Tibial nerve (tissue), 4 donors: ENCODE data around the gene HNRNPAB. TPM values are rescaled to one million over a fixed set of nuclear protein-coding genes. Genes with fewer than 3 reads are reported as not detected.

Experiments used
- DNase-seq, 2 donors: peaks; one replicate each; pipeline ENCODE4 v3.0.0-alpha.2; 2019; ENCODE audit warnings: low spot score in 2 of 2
- H3K27ac ChIP-seq, 4 donors: fragments of 200-600 bp; sonication (generic) in 3 of 4; one replicate each; pipeline ENCODE4 v1.5.1; 2017 to 2019; ENCODE audit warnings: mild to moderate bottlenecking in 1 of 4
- H3K27me3 ChIP-seq, 2 donors: fragments of 200-600 bp; sonication (generic) in 1 of 2; one replicate each; pipeline versions ENCODE4 v1.5.1 to v1.6.0; 2017 to 2019
- H3K36me3 ChIP-seq, 3 donors: fragments of 200-600 bp; sonication (generic); one replicate each; pipeline ENCODE4 v1.5.1; 2018 to 2019
- H3K4me1 ChIP-seq, 4 donors: fragments of 200-600 bp; sonication (generic) in 3 of 4; one replicate each; pipeline ENCODE4 v1.5.1; 2017 to 2019
- H3K4me3 ChIP-seq, 4 donors: fragments of 200-600 bp; sonication (generic) in 3 of 4; one replicate each; pipeline ENCODE4 v1.5.1; 2017 to 2019; ENCODE audit warnings: mild to moderate bottlenecking in 1 of 4, moderate library complexity in 1 of 4
- H3K9me3 ChIP-seq, 4 donors: fragments of 200-600 bp; sonication (generic) in 3 of 4; one replicate each; pipeline ENCODE4 v1.5.1; 2017 to 2019
- EP300 ChIP-seq, 2 donors: sonication (generic); formaldehyde crosslinking; IDR thresholded peaks; one replicate each; pipeline ENCODE4 v1.6.1; 2017; ENCODE audit warnings: antibody characterized with exemption in 2 of 2, mild to moderate bottlenecking in 1 of 2
- POLR2A ChIP-seq, 2 donors: fragments of 450-650 bp; IDR thresholded peaks; one replicate each; pipeline ENCODE4 v1.6.1; 2017; ENCODE audit warnings: antibody characterized with exemption in 2 of 2, mild to moderate bottlenecking in 2 of 2, moderate library complexity in 2 of 2
- WGBS, 2 donors: methylation state at CpG; one replicate each; pipeline ENCODE4 v1.1.5; 2018; 5-methylcytosine and 5-hydroxymethylcytosine counted together
- total RNA-seq, 4 donors: library from RNA; depleted of rRNA; stranded (reverse); fragments of >200 nt; gene quantifications; one replicate each; pipeline ENCODE4 v1.1.0, GENCODE V29; 2016
- TF ChIP-seq, protein P1 (sequence below), 5 experiments: fragments of 200-600 bp in 3 of 5; fragments of 450-650 bp in 2 of 5; sonication (generic) in 3 of 5; IDR thresholded peaks; one replicate each; pipeline ENCODE4 v1.5.1; 2016 to 2019; ENCODE audit warnings: antibody characterized with exemption in 5 of 5, mild to moderate bottlenecking in 3 of 5, moderate library complexity in 2 of 5

Gene HNRNPAB
- total RNA-seq, 4 donors from 2014 or later: 92.0 to 135 (median 122) TPM

DNA sequence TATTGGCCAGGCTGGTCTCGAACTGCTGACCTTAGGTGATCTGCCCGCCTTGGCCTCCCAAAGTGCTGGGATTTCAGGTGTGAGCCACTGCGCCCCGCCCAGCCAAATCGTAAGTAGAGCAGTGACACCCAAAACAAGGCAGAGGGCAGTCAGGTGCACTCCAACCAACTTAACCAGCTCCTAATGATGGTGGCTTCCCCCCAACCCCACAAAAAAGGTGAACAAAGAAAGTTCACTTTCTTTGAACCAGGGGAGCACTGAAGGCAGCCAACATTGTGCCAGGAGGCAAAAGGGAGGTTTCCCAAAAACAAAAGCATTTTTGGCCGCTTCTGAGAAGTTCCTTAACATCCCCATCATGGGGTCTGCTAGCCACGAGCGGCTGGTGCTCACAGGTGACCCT, 26.8 kb upstream of the HNRNPAB start:
- Histone ChIP-seq H3K36me3 (no peaks in the 10 kb centered on the region), H3K4me1 (no peaks in the 10 kb centered on the region), H3K27ac (no peak overlapping the region), H3K9me3 (peaks cover 0 to 4% (median 0%) of the 10 kb centered on the region in 4 donors), H3K4me3 (no peak overlapping the region), H3K27me3 (peaks cover 0 to 9% of the 10 kb centered on the region in 2 donors)
- 70 to 81% methylated on average over 8 of the region's 8 CpGs for WGBS, 2 donors
- no peak for DNase-seq
- TF ChIP-seq, protein P1, sequence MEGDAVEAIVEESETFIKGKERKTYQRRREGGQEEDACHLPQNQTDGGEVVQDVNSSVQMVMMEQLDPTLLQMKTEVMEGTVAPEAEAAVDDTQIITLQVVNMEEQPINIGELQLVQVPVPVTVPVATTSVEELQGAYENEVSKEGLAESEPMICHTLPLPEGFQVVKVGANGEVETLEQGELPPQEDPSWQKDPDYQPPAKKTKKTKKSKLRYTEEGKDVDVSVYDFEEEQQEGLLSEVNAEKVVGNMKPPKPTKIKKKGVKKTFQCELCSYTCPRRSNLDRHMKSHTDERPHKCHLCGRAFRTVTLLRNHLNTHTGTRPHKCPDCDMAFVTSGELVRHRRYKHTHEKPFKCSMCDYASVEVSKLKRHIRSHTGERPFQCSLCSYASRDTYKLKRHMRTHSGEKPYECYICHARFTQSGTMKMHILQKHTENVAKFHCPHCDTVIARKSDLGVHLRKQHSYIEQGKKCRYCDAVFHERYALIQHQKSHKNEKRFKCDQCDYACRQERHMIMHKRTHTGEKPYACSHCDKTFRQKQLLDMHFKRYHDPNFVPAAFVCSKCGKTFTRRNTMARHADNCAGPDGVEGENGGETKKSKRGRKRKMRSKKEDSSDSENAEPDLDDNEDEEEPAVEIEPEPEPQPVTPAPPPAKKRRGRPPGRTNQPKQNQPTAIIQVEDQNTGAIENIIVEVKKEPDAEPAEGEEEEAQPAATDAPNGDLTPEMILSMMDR (IDR thresholded peaks at IDR 0.05): no peak

DNA sequence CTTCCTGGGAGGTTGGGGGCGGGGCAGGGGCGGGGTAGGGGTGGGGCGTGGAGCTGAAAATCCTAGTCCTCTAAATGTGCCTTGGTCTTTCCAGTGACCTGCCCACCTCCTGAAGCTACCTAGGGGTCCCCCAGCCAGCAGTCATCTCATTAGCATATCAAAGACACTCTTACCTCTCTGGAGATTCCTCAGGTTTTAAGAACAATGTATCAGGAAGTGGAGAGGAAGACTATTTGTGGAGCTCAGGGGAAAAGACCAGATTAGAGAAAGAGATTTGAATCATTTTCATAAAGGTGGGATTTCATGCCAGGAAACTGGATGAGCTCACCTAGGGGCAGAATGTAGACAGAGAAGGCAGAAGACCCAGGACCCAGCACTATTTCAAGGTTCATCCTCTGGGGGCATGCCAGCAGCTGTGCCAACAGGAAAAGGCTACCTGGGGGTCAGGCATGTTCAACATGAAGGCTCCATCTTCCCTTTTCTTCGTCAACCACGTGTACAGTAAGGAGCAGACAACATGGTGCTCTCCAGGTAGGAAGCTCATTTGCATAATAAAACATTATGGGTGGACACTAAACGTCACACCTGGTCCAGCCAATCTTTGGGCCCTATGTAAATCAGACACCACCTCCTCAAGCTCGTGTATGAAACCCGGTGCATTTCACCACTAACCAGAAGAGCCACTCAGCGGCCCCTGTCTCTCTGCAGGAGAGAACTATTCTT, 24.0 kb upstream of the HNRNPAB start:
- no peaks in the 10 kb centered on the region for H3K36me3 ChIP-seq
- no peak overlapping the region for H3K27ac ChIP-seq
- 28 to 31% methylated on average over 9 of the region's 9 CpGs for WGBS, 2 donors
- no peak for TF ChIP-seq EP300 (IDR thresholded peaks at IDR 0.05)
- TF ChIP-seq POLR2A (IDR thresholded peaks at IDR 0.05): no peak
- TF ChIP-seq, protein P1 (IDR thresholded peaks at IDR 0.05): no peak
- H3K4me1 ChIP-seq: no peaks in the 10 kb centered on the region
- no peak overlapping the region for H3K4me3 ChIP-seq
- H3K9me3 ChIP-seq: peaks cover 0 to 4% (median 0%) of the 10 kb centered on the region in 4 donors
- H3K27me3 ChIP-seq: peaks cover 0 to 9% of the 10 kb centered on the region in 2 donors
- DNase-seq: no peak

DNA sequence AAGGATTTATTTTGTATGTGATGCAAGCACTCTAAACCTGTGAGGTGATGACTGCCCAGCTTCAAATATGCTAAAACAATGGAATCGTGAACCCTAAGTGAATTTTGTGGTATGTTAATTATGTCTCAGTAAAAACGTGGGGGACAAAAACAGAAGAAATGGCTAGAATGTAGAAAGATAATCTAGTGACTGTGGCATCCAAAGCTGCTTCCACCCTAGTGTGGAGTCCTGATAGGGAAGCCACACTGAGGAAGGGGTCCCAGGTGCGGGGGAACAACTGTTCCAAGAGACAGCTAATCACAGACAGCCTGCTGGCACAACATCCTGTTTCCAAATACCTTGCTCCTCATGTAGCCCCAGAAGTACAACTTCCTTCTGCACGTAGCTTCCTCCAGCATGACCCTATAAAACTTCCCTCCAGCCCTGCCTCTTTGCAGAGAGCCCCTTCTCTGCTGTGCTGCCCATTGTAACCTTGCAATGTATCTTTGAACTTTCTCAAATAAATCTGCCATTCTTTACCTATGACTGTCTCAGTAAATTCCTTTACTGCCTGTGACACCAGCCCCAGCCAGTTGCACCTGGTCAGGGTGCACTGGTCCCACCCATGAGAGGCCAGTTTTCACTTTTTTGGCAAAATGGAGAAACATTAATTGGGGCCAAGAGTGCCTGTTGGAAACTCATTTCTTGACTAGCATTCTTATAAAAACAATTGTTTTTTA, 22.0 kb upstream of the HNRNPAB start:
- Histone ChIP-seq H3K27ac (no peak overlapping the region), H3K4me3 (no peak overlapping the region), H3K9me3 (peaks cover 0 to 4% (median 0%) of the 10 kb centered on the region in 4 donors), H3K4me1 (no peaks in the 10 kb centered on the region), H3K36me3 (no peaks in the 10 kb centered on the region), H3K27me3 (peaks cover 0 to 9% of the 10 kb centered on the region in 2 donors)
- no peak for DNase-seq
- 35 to 38% methylated on average over 4 of the region's 4 CpGs for WGBS, 2 donors
- TF ChIP-seq, protein P1 (IDR thresholded peaks at IDR 0.05): no peak
- TF ChIP-seq EP300 (IDR thresholded peaks at IDR 0.05): no peak
- no peak for TF ChIP-seq POLR2A (IDR thresholded peaks at IDR 0.05)

DNA sequence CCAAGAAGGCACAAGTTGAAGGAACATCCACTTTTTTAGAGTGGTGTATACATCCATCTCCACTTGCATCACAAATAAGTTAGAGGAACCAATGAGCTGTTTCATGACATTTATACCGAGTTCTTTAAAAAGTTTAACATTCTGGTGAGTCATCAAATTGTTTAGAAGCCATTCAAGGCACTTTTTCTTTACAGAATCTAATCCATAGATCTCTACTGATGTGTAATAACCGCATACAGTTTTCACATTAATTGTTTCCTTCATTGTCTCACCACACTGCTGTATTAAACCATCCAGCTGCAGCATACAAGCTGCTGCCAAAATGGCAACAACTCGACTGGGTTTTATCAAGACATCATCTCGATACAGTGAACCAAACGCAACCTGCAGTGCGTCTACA, 17.9 kb upstream of the HNRNPAB start:
- WGBS, 2 donors: 59 to 62% methylated on average over 6 of the region's 6 CpGs
- no peak for TF ChIP-seq EP300 (IDR thresholded peaks at IDR 0.05)
- TF ChIP-seq, protein P1 (IDR thresholded peaks at IDR 0.05): no peak
- TF ChIP-seq POLR2A (IDR thresholded peaks at IDR 0.05): no peak

DNA sequence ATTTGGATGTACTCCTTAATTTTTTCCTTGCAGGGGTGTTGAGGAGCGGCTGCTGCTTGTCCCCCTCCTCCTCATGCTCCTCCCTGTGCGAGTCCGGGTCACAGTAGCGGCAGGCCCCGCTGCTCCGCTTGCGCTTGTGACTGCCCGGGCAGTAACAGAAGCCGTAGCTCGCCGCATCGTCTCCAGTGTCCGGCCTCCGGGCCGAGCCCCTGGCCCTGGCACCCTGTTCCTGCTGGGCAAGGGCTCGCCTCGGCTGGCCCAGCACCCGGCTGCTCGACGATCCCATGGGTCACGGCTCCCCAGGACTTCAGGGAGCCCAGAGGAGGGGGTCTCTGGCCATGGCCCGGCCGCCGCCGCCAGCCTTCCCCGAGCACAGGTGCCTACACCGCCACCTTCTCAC, 17.3 kb upstream of the HNRNPAB start, which contains the start of gene GMCL2:
TSS of gene GMCL2 (minus strand) at position 358 of the 400 bp plus-strand sequence. CDS start at position 286, 72 bp downstream.
- no peaks in the 10 kb centered on the region for H3K36me3 ChIP-seq
- H3K9me3 ChIP-seq: no peaks in the 10 kb centered on the region
- H3K4me3 ChIP-seq: no peak within 1 kb of the TSS
- no peak within 1 kb of the TSS for H3K27ac ChIP-seq
- H3K4me1 ChIP-seq: no peaks in the 10 kb centered on the region
- no peak for TF ChIP-seq EP300 (IDR thresholded peaks at IDR 0.05)
- no peak for TF ChIP-seq POLR2A (IDR thresholded peaks at IDR 0.05)
- TF ChIP-seq, protein P1 (IDR thresholded peaks at IDR 0.05): no peak
- no peak for DNase-seq
- 88 to 92% methylated on average over 27 of the region's 27 CpGs for WGBS, 2 donors
- H3K27me3 ChIP-seq: no peaks in the 10 kb centered on the region

More for the DNA sequence above, 17.9 kb upstream of the HNRNPAB start:
- no peak overlapping the region for H3K27ac ChIP-seq
- H3K9me3 ChIP-seq: no peaks in the 10 kb centered on the region
- no peak for DNase-seq
- H3K36me3 ChIP-seq: no peaks in the 10 kb centered on the region
- H3K4me1 ChIP-seq: no peaks in the 10 kb centered on the region
- H3K4me3 ChIP-seq: no peak overlapping the region
- H3K27me3 ChIP-seq: no peaks in the 10 kb centered on the region
